GM06990 (cell line): Measurements from ENCODE around the gene FAM24A.

Experiments
- DNase-seq: peaks from one replicate; pipeline ENCODE4 v3.0.0-alpha.2; 2011; ENCODE audit not compliant: insufficient read length; ENCODE audit errors: extremely low read depth
- H3K27me3 ChIP-seq: replicated peaks from 2 replicates; pipeline ENCODE4 v1.6.0; 2011; ENCODE audit warnings: low read length; ENCODE audit not compliant: control insufficient read depth, insufficient read depth
- H3K36me3 ChIP-seq: 2 replicates; pipeline ENCODE4 v1.5.1; 2011; ENCODE audit warnings: low read length; ENCODE audit not compliant: control insufficient read depth, insufficient read depth
- H3K4me3 ChIP-seq: replicated peaks from 2 replicates; pipeline ENCODE4 v1.5.1; 2011; ENCODE audit warnings: low read depth, mild to moderate bottlenecking, control low read depth, low read length
- CTCF ChIP-seq: IDR thresholded peaks from 2 replicates; pipeline ENCODE4 v1.5.1; 2011; ENCODE audit warnings: low read length, control low read depth, mild to moderate bottlenecking, inconsistent platforms; ENCODE audit not compliant: insufficient read depth, poor library complexity, severe bottlenecking

The FAM24A gene

GRCh38 chr10:122930140-122930539 is 19.7 kb downstream of the FAM24A start:
- no peak for TF ChIP-seq CTCF
- Histone ChIP-seq H3K4me3 (no peak overlapping the region), H3K27me3 (no peaks in the 10 kb centered on the region), H3K36me3 (no peaks in the 10 kb centered on the region)
- DNase-seq: no peak

GRCh38 chr10:122931088-122931906 is 20.9 kb downstream of the FAM24A start:
- no peaks in the 10 kb centered on the region for H3K36me3 ChIP-seq
- H3K27me3 ChIP-seq: no peaks in the 10 kb centered on the region
- H3K4me3 ChIP-seq: no peak overlapping the region
- TF ChIP-seq CTCF: no peak
- DNase-seq: no peak

GRCh38 chr10:122939133-122939855 is 28.9 kb downstream of the FAM24A start:
- no peak overlapping the region for H3K4me3 ChIP-seq
- DNase-seq: no peak
- peaks cover 1% of the 10 kb centered on the region; the same call in 1 of the 2 replicates for H3K36me3 ChIP-seq
- no peaks in the 10 kb centered on the region for H3K27me3 ChIP-seq
- TF ChIP-seq CTCF: no peak

- DNase-seq: no peak
- Histone ChIP-seq H3K4me3 (no peak overlapping the region), H3K36me3 (peaks cover 1% of the 10 kb centered on the region; the same call in 1 of the 2 replicates), H3K27me3 (no peaks in the 10 kb centered on the region)
- no peak for TF ChIP-seq CTCF
These were observed 29.6 kb downstream of the FAM24A start for GRCh38 chr10:122939856-122940543.

- TF ChIP-seq CTCF: no peak
- Histone ChIP-seq H3K27me3 (no peaks in the 10 kb centered on the region), H3K36me3 (peaks cover 2% of the 10 kb centered on the region; the same call in 1 of the 2 replicates), H3K4me3 (no peak overlapping the region)
- no peak for DNase-seq
These were observed 38.9 kb downstream of the FAM24A start for GRCh38 chr10:122949296-122949695.
